Activated CD4-positive, alpha-beta T cell treated with anti-CD3 and anti-CD28 coated beads for 36 hours (primary cell): ENCODE results near the gene PLAC1. TPM values are rescaled to one million over a fixed set of nuclear protein-coding genes. Genes with fewer than 3 reads are reported as not detected.

Experiments used
- ATAC-seq: fragments of 200-7000 bp; cut with Tn5 transposase; one replicate; pipeline ENCODE4 v1.10.0; 2021; ENCODE audit warnings: mild to moderate bottlenecking, moderate library complexity
- CTCF ChIA-PET: fragments of 350-600 bp; sonication (Branson Sonifier 250); formaldehyde crosslinking; loops from one replicate; lab custom pipeline; 2021; ENCODE audit warnings: antibody characterized with exemption; lab: Charles Lee
- POLR2A ChIA-PET: fragments of 350-600 bp; sonication (Branson Sonifier 250); formaldehyde crosslinking; loops from one replicate; lab custom pipeline; 2021; ENCODE audit warnings: antibody characterized with exemption, inconsistent platforms; lab: Charles Lee
- DNase-seq: peaks from one replicate; pipeline ENCODE4 v3.0.0-alpha.2; 2020
- H3K27ac Mint-ChIP-seq: one replicate; pipeline ENCODE4 v1.8.0; 2021; ENCODE audit warnings: mixed read lengths
- H3K27me3 Mint-ChIP-seq: one replicate; pipeline ENCODE4 v1.8.0; 2021; ENCODE audit warnings: mixed read lengths
- H3K36me3 Mint-ChIP-seq: one replicate; pipeline ENCODE4 v1.8.0; 2021; ENCODE audit warnings: low read depth, mixed read lengths
- H3K4me1 Mint-ChIP-seq: one replicate; pipeline ENCODE4 v1.8.0; 2021; ENCODE audit warnings: mixed read lengths
- H3K4me3 Mint-ChIP-seq: one replicate; pipeline ENCODE4 v1.8.0; 2021; ENCODE audit warnings: mild to moderate bottlenecking, moderate library complexity, mixed read lengths
- H3K9me3 Mint-ChIP-seq: one replicate; pipeline ENCODE4 v1.8.0; 2021; ENCODE audit warnings: low read depth, mixed read lengths
- intact Hi-C, 2 experiments: fragments of 100-400 bp; cut with DNase I in 1 of 2; cut with micrococcal nuclease in 1 of 2; formaldehyde crosslinking; loops; one replicate each; pipeline versions ENCODE4 v1.14.2 to v1.15.1; 2022 to 2024; cut with DNase I, micrococcal nuclease
- total RNA-seq, 2 experiments: library from RNA; stranded (reverse); gene quantifications; one replicate each; pipeline ENCODE4 v1.2.3, GENCODE V29; 2021

The PLAC1 gene
- total RNA-seq, 2 experiments from 2014 or later: 0.18 TPM; not detected in 1

GRCh38 chrX:134684956-134685355 lies 26.7 kb upstream of the PLAC1 start:
- Mint-ChIP-seq H3K9me3 (no peaks in the 10 kb centered on the region), H3K4me1 (no peaks in the 10 kb centered on the region), H3K27me3 (peaks cover 5% of the 10 kb centered on the region), H3K4me3 (no peak overlapping the region), H3K27ac (no peak overlapping the region), H3K36me3 (no peaks in the 10 kb centered on the region)
- POLR2A ChIA-PET: no interaction called here
- intact Hi-C loops: no loop called here
- no peak for DNase-seq
- ATAC-seq: no peak
- CTCF ChIA-PET: interaction anchor here (0.6 to 1.2 kb wide), 2 partner anchors 49 to 94 kb away, joined by 4 to 5 read pairs; no protein-coding TSS in a partner anchor

- ChIA-PET CTCF (no interaction called here), POLR2A (no interaction called here)
- DNase-seq (no peak), ATAC-seq (no peak)
- Mint-ChIP-seq H3K4me3 (no peak overlapping the region), H3K27ac (no peak overlapping the region), H3K9me3 (no peaks in the 10 kb centered on the region), H3K4me1 (no peaks in the 10 kb centered on the region), H3K27me3 (peaks cover 2% of the 10 kb centered on the region), H3K36me3 (no peaks in the 10 kb centered on the region)
- intact Hi-C loops: no loop called here
Measured at GRCh38 chrX:134683351-134684005, 25.2 kb upstream of the PLAC1 start.

- intact Hi-C loops: no loop called here
- no peak for DNase-seq
- no peaks in the 10 kb centered on the region for H3K4me1 Mint-ChIP-seq
- H3K9me3 Mint-ChIP-seq: no peaks in the 10 kb centered on the region
- H3K4me3 Mint-ChIP-seq: no peak overlapping the region
- ChIA-PET POLR2A (interaction anchor here (0.6 kb wide), 1 partner anchor 154 kb away, joined by 6 read pairs; no protein-coding TSS in a partner anchor), CTCF (no interaction called here)
- H3K27me3 Mint-ChIP-seq: peaks cover 2% of the 10 kb centered on the region
- no peaks in the 10 kb centered on the region for H3K36me3 Mint-ChIP-seq
- no peak for ATAC-seq
- H3K27ac Mint-ChIP-seq: no peak overlapping the region
Measured at GRCh38 chrX:134682081-134682480, 23.8 kb upstream of the PLAC1 start.

GRCh38 chrX:134679644-134680043 lies 21.4 kb upstream of the PLAC1 start:
- H3K36me3 Mint-ChIP-seq: no peaks in the 10 kb centered on the region
- H3K4me1 Mint-ChIP-seq: no peaks in the 10 kb centered on the region
- no peak overlapping the region for H3K27ac Mint-ChIP-seq
- H3K27me3 Mint-ChIP-seq: peaks cover 2% of the 10 kb centered on the region
- intact Hi-C loops: no loop called here
- ATAC-seq: no peak
- ChIA-PET CTCF (no interaction called here), POLR2A (no interaction called here)
- no peaks in the 10 kb centered on the region for H3K9me3 Mint-ChIP-seq
- H3K4me3 Mint-ChIP-seq: no peak overlapping the region
- no peak for DNase-seq

- POLR2A ChIA-PET: no interaction called here
- DNase-seq (no peak), ATAC-seq (no peak)
- H3K4me1 Mint-ChIP-seq: no peaks in the 10 kb centered on the region
- peaks cover 2% of the 10 kb centered on the region for H3K27me3 Mint-ChIP-seq
- intact Hi-C loops: no loop called here
- H3K4me3 Mint-ChIP-seq: no peak overlapping the region
- no peaks in the 10 kb centered on the region for H3K9me3 Mint-ChIP-seq
- no peaks in the 10 kb centered on the region for H3K36me3 Mint-ChIP-seq
- CTCF ChIA-PET: no interaction called here
- no peak overlapping the region for H3K27ac Mint-ChIP-seq
Measured at GRCh38 chrX:134679221-134679620, 20.9 kb upstream of the PLAC1 start.

GRCh38 chrX:134677332-134677731 lies 19.1 kb upstream of the PLAC1 start:
- no peaks in the 10 kb centered on the region for H3K4me1 Mint-ChIP-seq
- no peaks in the 10 kb centered on the region for H3K36me3 Mint-ChIP-seq
- H3K27ac Mint-ChIP-seq: no peak overlapping the region
- DNase-seq: no peak
- ChIA-PET POLR2A (no interaction called here), CTCF (no interaction called here)
- intact Hi-C loops: no loop called here
- no peaks in the 10 kb centered on the region for H3K9me3 Mint-ChIP-seq
- no peak for ATAC-seq
- peaks cover 2% of the 10 kb centered on the region for H3K27me3 Mint-ChIP-seq
- no peak overlapping the region for H3K4me3 Mint-ChIP-seq

GRCh38 chrX:134676436-134676835 lies 18.2 kb upstream of the PLAC1 start:
- intact Hi-C loops: no loop called here
- DNase-seq (no peak), ATAC-seq (no peak)
- H3K27me3 Mint-ChIP-seq: peaks cover 2% of the 10 kb centered on the region
- H3K36me3 Mint-ChIP-seq: no peaks in the 10 kb centered on the region
- no peak overlapping the region for H3K4me3 Mint-ChIP-seq
- H3K9me3 Mint-ChIP-seq: no peaks in the 10 kb centered on the region
- no peak overlapping the region for H3K27ac Mint-ChIP-seq
- peaks cover 3% of the 10 kb centered on the region for H3K4me1 Mint-ChIP-seq
- ChIA-PET CTCF (no interaction called here), POLR2A (no interaction called here)

- CTCF ChIA-PET: no interaction called here
- DNase-seq: no peak
- H3K36me3 Mint-ChIP-seq: no peaks in the 10 kb centered on the region
- H3K27me3 Mint-ChIP-seq: peaks cover 2% of the 10 kb centered on the region
- no peak overlapping the region for H3K27ac Mint-ChIP-seq
- ATAC-seq: no peak
- POLR2A ChIA-PET: no interaction called here
- H3K9me3 Mint-ChIP-seq: no peaks in the 10 kb centered on the region
- H3K4me3 Mint-ChIP-seq: no peak overlapping the region
- peaks cover 6% of the 10 kb centered on the region for H3K4me1 Mint-ChIP-seq
- intact Hi-C loops: no loop called here
Measured at GRCh38 chrX:134673123-134673522, 14.9 kb upstream of the PLAC1 start.

DNA sequence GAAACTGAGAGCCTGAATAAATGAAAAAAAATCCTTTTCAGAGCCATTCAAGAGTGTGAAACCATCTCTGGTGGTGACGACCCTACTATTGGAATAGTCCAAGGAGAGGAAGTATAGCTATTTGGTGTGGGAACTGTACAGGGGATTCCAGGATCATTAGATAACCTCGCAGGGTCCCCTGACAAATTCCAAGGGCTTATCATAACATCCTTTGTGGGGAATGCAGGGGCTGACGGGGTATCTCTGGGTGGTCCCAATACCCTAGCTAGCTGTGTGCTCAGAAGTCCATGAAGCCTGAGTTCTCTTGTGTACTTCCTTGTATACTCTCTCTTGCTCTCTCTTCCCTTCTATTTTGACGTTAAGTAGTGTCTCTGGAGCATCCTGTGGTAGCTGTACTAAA lies 13.8 kb upstream of the PLAC1 start:
- ATAC-seq (no peak), DNase-seq (no peak)
- CTCF ChIA-PET: no interaction called here
- POLR2A ChIA-PET: no interaction called here
- Mint-ChIP-seq H3K4me3 (no peak overlapping the region), H3K27me3 (peaks cover 4% of the 10 kb centered on the region), H3K4me1 (peaks cover 6% of the 10 kb centered on the region), H3K9me3 (no peaks in the 10 kb centered on the region), H3K27ac (no peak overlapping the region), H3K36me3 (no peaks in the 10 kb centered on the region)
- intact Hi-C loops: no loop called here

GRCh38 chrX:134671294-134671693 lies 13.0 kb upstream of the PLAC1 start:
- POLR2A ChIA-PET: no interaction called here
- Mint-ChIP-seq H3K36me3 (no peaks in the 10 kb centered on the region), H3K4me1 (peaks cover 6% of the 10 kb centered on the region), H3K27me3 (peaks cover 4% of the 10 kb centered on the region), H3K4me3 (no peak overlapping the region), H3K9me3 (no peaks in the 10 kb centered on the region), H3K27ac (no peak overlapping the region)
- intact Hi-C loops: loop anchor here in 1 of 2 experiments (1.0 kb wide), 1 partner anchor 72 kb away; no protein-coding TSS in a partner anchor
- DNase-seq (peak; percentile 39), ATAC-seq (peak; percentile 55)
- CTCF ChIA-PET: no interaction called here

DNA sequence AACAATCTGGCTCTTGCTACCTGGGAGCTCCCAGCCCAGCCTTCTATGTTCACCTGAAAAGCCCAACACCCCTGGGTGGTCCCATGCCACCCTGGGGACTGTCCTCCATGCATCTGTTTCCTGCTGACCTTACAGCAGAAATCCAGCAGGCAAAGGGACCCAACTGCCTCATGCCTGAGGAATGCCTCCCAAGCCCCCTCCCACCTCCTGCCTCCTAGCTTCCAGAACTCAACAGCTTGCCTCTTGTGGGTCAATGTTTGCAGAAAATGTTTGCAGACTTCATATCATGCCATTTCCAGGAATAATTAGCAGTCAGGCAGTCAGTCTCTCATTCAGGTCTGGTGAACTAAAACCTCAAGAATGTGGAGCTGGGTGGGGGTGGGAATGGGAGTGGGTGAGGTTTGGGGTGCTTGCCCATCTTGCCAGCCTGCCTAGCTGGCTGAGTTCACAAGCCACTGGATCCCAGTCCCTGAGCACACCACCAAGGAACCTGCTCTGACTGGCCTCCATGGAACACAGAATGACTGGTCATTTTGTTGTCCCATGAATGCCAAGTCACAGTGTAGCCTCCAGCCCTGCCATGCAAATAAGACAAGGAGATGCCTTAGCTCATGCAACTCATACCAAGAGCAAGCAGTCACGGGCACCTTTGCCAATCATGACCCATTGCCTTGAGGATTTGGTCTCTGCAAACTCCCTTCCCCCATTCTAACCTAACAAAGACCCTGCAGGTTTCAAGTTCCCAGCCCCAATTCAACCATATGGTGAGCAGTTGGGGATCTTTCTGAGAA lies 12.1 kb upstream of the PLAC1 start:
- intact Hi-C loops: no loop called here
- ATAC-seq: no peak
- ChIA-PET POLR2A (no interaction called here), CTCF (no interaction called here)
- no peak overlapping the region for H3K4me3 Mint-ChIP-seq
- no peaks in the 10 kb centered on the region for H3K36me3 Mint-ChIP-seq
- H3K9me3 Mint-ChIP-seq: no peaks in the 10 kb centered on the region
- peaks cover 6% of the 10 kb centered on the region for H3K4me1 Mint-ChIP-seq
- H3K27me3 Mint-ChIP-seq: peaks cover 4% of the 10 kb centered on the region
- no peak overlapping the region for H3K27ac Mint-ChIP-seq
- no peak for DNase-seq
